ENCODE results near the gene CYP3A7.

DNA sequence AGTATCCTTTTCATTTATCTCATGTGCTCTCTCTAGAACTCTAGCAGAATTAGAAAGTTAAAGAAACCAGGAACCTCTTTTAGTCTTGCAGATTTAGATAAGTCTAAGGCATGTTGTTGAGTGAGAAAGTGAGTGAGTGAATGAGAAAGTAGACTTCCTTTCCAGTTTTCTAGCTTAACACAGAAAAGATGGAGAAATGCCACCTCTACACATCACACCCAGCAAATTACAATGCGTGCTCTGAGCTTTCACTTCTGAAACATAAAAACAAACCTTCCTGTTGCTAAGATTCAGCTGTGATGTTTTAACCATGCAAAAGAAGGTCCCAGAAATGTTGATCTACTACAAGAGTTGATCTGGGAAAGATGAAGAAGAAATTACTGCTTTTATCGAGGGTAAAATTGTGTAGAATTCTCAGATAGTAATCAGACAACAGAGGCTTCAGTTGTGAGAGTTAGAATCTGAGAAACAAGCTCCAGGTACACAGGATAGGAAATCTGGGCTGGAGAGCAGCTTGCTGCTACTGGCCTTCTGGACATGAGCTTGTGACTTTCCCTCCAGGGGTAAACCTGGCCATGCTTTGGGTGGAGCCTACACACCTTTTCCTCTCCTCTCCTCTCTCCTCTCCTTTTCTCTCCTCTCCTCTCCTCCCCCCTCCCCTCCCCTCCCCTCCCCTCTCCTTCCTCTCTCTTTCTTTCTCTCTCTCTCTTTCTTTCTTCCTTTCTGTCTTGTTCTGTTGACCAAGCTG, 59.8 kb downstream of the CYP3A7 start:
- TF ChIP-seq POLR2AphosphoS5 (IDR thresholded peaks at IDR 0.05): no peak
- TF ChIP-seq, protein P1, sequence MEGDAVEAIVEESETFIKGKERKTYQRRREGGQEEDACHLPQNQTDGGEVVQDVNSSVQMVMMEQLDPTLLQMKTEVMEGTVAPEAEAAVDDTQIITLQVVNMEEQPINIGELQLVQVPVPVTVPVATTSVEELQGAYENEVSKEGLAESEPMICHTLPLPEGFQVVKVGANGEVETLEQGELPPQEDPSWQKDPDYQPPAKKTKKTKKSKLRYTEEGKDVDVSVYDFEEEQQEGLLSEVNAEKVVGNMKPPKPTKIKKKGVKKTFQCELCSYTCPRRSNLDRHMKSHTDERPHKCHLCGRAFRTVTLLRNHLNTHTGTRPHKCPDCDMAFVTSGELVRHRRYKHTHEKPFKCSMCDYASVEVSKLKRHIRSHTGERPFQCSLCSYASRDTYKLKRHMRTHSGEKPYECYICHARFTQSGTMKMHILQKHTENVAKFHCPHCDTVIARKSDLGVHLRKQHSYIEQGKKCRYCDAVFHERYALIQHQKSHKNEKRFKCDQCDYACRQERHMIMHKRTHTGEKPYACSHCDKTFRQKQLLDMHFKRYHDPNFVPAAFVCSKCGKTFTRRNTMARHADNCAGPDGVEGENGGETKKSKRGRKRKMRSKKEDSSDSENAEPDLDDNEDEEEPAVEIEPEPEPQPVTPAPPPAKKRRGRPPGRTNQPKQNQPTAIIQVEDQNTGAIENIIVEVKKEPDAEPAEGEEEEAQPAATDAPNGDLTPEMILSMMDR (IDR thresholded peaks at IDR 0.05): no peak
- no peak for TF ChIP-seq POLR2A (IDR thresholded peaks at IDR 0.05)
